CD4-positive, alpha-beta T cell treated with Interleukin-15 for 1 hour (primary cell): Measurements from ENCODE around the gene RIPPLY1.

Source experiments
- DNase-seq: peaks from one replicate; pipeline ENCODE4 v3.0.0-alpha.2; 2020

Gene RIPPLY1

DNA sequence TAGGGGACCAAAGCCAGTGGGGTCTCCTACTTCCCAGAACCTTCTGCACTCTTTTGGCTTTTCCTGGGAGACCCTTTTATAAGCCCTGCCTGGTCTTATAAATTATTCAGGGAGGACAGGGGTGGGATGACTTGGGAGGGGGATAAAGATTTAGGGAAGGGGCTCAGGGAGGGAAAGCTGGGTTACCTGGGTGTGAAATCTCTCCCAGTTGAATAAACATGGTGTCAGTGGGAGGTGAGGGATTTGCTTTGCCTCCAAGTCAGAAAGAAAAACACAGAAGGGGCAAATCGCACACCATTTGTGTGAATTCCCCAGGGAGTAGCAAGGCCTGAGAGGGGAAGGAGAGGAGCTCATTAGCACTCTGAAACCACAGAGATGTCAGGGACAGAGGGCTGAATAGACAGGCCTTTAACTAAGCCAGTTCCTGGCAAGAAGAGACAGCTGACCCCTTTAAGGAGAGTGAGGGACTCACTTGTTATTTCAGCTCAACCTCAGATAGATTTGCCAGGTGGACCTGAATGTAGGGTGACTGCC, at the start of gene RIPPLY1:
Gene RIPPLY1 (minus strand): TSS at position 51 of the 534 bp plus-strand sequence. CDS start 54 bp downstream, outside the sequence.
- no peak for DNase-seq

GRCh38 chrX:106952538-106952937, 49.4 kb upstream of the RIPPLY1 start:
- DNase-seq = no peak

DNA sequence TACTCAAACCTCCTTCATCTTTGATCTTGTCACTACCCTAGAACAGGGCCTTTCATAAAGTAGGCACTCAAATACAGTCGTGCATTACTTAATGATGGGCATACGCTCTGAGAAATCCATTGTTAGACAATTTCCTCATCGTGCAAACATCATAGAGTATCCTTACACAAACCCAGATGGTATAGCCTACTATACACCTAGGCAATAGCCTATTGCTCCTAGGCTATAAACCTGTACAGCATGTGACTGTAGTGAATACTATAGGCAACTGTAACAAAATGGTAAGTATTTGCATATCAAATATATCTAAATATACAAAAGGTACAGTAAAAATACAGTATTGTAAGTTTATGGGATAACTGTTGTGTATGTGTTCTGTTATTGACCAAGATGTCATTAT, 48.9 kb upstream of the RIPPLY1 start:
- no peak for DNase-seq

DNA sequence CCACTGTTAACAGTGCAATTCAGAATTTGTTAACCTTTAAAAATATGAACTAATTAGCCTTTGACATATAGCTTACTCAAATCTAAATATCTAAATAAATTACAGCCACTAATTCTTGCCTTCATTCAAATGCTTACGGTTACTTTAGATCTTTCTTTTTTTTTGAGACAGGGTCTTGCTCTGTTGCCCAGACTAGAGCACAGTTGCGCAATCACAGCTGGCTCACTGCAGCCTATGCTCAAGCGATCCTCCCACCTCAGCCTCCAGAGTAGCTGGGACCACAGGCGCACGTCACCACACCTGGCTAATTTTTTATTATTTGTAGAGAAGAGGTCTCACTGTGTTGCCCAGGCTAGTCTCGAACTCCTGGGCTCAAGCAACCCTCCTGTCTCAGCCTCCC, 48.1 kb upstream of the RIPPLY1 start:
- DNase-seq = no peak

GRCh38 chrX:106950381-106950780, 47.2 kb upstream of the RIPPLY1 start:
- no peak for DNase-seq

DNA sequence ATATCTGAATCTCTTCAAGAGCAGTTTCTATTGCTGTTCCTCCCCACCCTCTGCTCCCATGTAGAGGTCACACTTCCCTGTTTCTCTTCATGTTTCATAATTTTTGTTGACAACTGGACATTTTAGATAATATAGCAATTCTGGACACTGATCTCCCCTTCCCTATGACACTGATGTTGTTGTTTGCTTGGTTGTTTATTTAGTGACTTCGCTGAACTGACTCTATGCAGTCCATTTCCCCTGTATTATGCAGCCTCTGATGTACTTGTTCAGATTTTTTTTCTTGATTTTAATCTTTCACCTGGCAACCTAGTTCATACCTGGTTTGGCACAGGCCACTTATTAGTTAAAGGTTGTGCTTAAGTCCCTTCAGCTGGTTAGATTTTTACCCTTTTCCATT, 46.2 kb upstream of the RIPPLY1 start:
- no peak for DNase-seq

- DNase-seq = no peak
Observed at GRCh38 chrX:106948641-106949040, 45.5 kb upstream of the RIPPLY1 start.

- no peak for DNase-seq
Observed at GRCh38 chrX:106946464-106946863, 43.3 kb upstream of the RIPPLY1 start.

- DNase-seq = no peak
Observed at GRCh38 chrX:106940068-106940467, 36.9 kb upstream of the RIPPLY1 start.

GRCh38 chrX:106939566-106939965, 36.4 kb upstream of the RIPPLY1 start:
- no peak for DNase-seq

DNA sequence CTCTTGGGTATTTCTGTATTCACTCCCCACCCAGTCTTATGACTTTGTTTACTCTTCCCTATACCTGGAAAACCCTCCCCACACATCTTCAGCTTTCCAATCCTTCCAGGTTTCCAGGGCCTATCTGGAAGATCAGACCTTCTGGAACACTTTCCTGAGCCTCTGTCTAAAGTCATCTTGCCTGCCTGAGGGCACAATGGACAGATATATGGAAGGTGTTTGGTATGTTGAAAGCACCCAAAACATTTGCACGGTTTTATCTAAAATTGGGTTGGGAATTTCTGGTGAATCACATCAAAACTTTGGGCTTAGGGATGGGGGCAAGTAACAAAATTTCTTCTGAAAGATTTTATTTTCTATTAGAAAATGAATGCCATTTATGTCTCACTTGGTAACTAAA, 33.1 kb upstream of the RIPPLY1 start:
- DNase-seq = no peak

DNA sequence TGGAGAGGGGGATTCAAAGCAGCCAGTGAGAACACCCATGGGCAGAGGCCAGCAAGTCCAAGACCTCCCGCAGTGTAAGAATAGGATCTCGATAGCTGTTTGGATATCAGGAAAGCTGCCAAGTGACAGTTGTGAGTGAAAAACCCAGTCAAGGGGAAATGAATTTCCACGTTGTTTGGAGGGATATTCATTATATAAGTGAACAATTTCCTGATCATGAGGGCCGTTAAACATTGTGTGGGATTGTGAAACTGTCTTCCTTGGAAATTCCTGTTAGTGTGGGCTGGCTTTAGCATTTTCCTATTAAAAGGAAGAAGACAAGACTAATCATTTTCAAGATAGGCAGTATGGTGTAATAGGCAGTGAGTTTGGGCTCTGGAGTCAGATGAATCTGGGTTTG, 32.0 kb upstream of the RIPPLY1 start:
- DNase-seq = no peak

GRCh38 chrX:106933538-106933961, 30.4 kb upstream of the RIPPLY1 start:
- no peak for DNase-seq

DNA sequence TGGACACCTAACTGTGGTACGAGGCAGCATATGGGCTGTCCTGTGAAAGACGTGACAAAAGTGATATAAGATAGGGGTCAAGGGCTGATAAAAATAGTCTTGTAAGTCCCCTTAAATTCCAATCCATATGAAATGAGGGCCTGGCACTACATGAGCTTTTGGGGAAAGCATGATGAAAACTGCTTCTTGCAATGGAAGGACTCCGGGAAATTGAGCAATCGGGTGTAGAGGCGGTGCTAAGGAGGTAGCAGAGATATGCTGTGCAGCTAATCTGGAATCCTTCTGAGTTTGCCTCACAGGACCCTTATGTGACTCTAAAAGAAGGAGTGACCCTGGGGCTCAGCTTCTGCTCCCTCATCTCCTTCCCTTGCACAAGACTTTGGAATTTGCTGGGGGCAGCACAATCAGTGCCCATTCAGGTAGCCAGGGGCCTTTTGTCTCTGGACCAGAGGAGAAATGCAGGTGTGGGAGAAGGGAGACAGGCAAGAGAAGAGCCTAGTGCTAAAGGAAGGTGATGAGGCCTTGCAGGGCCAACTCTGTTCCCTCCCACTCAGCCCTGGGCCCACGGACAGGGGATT, 29.9 kb upstream of the RIPPLY1 start:
- no peak for DNase-seq

GRCh38 chrX:106932492-106932923, 29.4 kb upstream of the RIPPLY1 start:
- DNase-seq = no peak

DNA sequence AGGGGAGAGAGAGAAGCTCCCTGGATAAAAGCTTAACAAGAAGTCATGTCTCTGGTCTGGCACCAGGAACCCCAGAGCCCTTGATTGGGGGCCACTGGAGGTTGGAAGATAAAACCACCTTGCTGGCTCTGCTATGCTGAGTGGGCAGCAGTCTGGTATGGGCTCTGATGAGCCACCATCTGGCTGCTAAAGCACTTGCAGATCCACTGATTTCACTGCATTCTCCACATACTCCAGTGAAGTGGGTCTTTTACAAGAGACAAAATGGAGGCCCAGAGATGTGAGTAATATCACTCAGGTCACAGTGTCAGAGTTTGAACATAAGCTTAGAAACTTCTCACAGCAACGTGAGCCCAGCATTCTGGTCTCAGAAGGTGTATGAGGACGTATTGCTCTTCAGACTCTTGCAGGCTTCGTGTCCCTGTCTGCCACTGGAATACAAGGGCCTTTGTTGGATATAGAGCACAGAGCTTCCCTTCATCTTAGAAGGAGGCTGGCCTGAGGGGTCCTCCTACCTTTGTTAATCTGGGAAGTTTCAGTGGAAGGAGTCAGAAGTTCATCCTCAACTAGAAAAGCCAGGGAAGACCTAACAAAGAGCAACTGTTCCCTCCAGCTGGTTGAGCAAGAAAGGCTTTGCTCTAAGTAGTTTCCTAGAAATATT, 28.8 kb upstream of the RIPPLY1 start:
- DNase-seq = no peak

GRCh38 chrX:106928227-106928626, 25.1 kb upstream of the RIPPLY1 start:
- no peak for DNase-seq

- no peak for DNase-seq
Observed at GRCh38 chrX:106927700-106928099, 24.6 kb upstream of the RIPPLY1 start.

GRCh38 chrX:106927023-106927422, 23.9 kb upstream of the RIPPLY1 start:
- no peak for DNase-seq

DNA sequence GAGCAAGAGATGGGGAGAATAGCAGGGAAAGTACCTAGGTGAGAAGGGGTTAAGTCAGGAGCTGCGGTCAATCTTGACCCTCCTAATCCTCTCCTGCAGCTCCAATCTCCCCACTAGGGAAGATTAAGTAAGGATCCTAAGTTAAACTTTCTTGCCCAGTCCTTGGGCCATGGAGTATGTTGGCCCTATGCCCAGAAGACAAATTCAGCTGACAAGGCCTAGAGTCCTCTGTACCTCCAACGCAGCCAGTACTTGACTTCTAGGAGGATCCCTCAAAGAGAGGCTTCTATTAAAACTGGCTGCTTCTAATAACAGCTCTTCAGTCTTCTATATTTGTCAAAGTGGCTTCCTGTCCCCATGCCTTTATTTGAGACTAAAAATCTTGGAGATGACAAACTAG, 18.5 kb upstream of the RIPPLY1 start:
- DNase-seq = no peak

GRCh38 chrX:106919932-106920452, 16.9 kb upstream of the RIPPLY1 start, which contains the start of gene CLDN2:
Gene CLDN2, plus strand, starts transcription at chrX:106920402. Its CDS starts 7,827 bp downstream, at chrX:106928229.
- no peak for DNase-seq

DNA sequence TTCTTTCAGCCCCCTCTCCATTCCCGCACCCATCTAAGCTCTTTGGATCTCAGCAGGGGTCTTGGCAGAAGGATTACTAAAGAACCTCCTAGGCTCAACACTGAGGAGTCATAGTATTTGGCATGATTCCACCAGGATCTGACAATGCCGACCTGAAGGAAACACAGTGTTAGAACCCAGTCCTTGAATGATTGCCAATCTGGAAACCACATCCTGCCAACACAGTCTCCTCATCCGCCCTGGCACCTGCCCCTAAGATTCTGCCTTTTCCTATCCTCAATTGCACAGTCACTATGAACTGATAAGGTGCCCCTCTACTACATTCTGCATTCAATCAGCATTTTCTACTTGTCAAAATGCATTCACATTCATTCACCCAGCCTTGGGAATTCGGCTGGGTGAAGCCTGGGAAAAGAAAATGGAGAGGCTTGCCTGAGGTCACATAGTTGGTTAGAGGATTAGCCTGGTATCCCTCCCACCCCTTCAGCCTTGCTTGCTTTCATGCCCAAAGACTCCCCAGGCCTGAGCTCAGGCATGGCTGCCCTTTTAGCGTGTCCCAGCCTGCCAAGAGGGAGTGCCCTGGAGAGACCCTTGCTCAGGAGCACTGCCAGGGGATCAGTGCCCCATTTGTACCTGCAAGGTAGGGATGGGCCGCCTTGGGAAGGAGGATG, 14.8 kb upstream of the RIPPLY1 start:
- DNase-seq = no peak

- DNase-seq = no peak
Observed at GRCh38 chrX:106912864-106913263, 9.7 kb upstream of the RIPPLY1 start.

- no peak for DNase-seq
Observed at GRCh38 chrX:106906361-106906760, 3.2 kb upstream of the RIPPLY1 start.
